ENCODE measurements around the gene PIK3AP1.
A peak's percentile ranks its signal among the peaks of the same experiment; 100 is the strongest.

The PIK3AP1 gene

DNA sequence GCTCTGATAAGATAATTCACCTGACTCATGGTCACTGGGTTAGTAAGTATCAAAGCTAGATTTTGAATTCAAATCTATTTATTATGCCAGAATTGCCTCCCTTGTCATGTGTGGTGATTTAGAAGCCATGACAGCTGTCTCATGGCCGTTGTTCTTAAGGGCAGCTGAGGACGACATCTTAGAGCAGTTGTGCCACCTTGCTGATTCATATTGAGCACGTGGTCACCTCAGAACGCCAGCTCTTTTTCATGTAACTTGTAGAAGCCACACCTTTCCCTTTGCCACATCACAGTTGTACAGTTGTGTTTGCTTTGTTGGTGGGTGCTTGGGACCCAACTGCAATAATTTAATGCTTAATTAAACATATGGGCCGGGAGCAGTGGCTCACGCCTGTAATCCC is 4.3 kb upstream of the PIK3AP1 start:
- Histone ChIP-seq H3K79me2 (ENCODE audit: insufficient read depth, low read depth) (no peaks in the 10 kb centered on the region), H3K4me2 (no peak overlapping the region)
- TF ChIP-seq, protein P1, sequence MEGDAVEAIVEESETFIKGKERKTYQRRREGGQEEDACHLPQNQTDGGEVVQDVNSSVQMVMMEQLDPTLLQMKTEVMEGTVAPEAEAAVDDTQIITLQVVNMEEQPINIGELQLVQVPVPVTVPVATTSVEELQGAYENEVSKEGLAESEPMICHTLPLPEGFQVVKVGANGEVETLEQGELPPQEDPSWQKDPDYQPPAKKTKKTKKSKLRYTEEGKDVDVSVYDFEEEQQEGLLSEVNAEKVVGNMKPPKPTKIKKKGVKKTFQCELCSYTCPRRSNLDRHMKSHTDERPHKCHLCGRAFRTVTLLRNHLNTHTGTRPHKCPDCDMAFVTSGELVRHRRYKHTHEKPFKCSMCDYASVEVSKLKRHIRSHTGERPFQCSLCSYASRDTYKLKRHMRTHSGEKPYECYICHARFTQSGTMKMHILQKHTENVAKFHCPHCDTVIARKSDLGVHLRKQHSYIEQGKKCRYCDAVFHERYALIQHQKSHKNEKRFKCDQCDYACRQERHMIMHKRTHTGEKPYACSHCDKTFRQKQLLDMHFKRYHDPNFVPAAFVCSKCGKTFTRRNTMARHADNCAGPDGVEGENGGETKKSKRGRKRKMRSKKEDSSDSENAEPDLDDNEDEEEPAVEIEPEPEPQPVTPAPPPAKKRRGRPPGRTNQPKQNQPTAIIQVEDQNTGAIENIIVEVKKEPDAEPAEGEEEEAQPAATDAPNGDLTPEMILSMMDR (conservative IDR thresholded peaks at IDR 0.05; ENCODE audit: low read depth, low read length), result no peak

DNA sequence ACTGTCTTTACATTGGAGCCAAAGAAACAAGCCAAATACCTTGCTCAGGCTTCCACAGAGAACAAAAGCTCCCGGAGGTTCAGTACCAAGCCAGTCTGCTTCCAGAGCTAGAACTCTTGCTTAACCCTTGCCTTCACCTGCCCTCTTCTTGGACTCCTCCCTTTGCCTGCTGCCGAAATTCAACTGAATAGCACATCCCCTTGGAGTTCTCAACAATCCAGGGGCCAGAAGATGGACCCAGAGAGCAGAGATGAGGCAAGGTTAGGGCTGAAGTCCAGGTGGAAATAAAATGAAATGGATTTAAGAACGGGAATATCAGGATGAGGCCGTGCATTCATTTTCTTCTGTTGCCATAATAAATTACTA is 876 bp upstream of the PIK3AP1 start:
- Histone ChIP-seq H3K27ac (peak overlapping the region; percentile 12; the same call in 1 of the 2 replicates), H3K79me2 (ENCODE audit: insufficient read depth, low read depth) (no peaks in the 10 kb centered on the region), H3K9ac (peak overlapping the region; percentile 77; the same call in 1 of the 2 replicates), H3K4me2 (peak overlapping the region; percentile 47), H3K4me1 (ENCODE audit: low read depth, poor library complexity, severe bottlenecking) (peaks cover 15% of the 10 kb centered on the region), H3K36me3 (ENCODE audit: insufficient read depth) (no peaks in the 10 kb centered on the region), H3K27me3 (ENCODE audit: insufficient read depth, low read depth) (no peaks in the 10 kb centered on the region), H4K20me1 (ENCODE audit: insufficient read depth) (no peaks in the 10 kb centered on the region), H3K4me3 (IDR thresholded peaks at IDR 0.05; ENCODE audit: insufficient read depth, low read depth, low read length) (no peak overlapping the region), H2AFZ (ENCODE audit: low read depth) (peak overlapping the region; percentile 88)
- TF ChIP-seq, protein P1 (conservative IDR thresholded peaks at IDR 0.05; ENCODE audit: low read depth, low read length), result no peak

More for the DNA sequence above, 4.3 kb upstream of the PIK3AP1 start:
- no peaks in the 10 kb centered on the region for H3K27me3 ChIP-seq (ENCODE audit: insufficient read depth, low read depth)
- H3K4me1 ChIP-seq (ENCODE audit: low read depth, poor library complexity, severe bottlenecking), result peaks cover 8% of the 10 kb centered on the region
- H3K27ac ChIP-seq, result no peak overlapping the region
- H4K20me1 ChIP-seq (ENCODE audit: insufficient read depth), result no peaks in the 10 kb centered on the region
- H3K36me3 ChIP-seq (ENCODE audit: insufficient read depth), result no peaks in the 10 kb centered on the region
- H3K4me3 ChIP-seq (IDR thresholded peaks at IDR 0.05; ENCODE audit: insufficient read depth, low read depth, low read length), result no peak overlapping the region
- H2AFZ ChIP-seq (ENCODE audit: low read depth), result no peak overlapping the region
- no peak overlapping the region for H3K9ac ChIP-seq

DNA sequence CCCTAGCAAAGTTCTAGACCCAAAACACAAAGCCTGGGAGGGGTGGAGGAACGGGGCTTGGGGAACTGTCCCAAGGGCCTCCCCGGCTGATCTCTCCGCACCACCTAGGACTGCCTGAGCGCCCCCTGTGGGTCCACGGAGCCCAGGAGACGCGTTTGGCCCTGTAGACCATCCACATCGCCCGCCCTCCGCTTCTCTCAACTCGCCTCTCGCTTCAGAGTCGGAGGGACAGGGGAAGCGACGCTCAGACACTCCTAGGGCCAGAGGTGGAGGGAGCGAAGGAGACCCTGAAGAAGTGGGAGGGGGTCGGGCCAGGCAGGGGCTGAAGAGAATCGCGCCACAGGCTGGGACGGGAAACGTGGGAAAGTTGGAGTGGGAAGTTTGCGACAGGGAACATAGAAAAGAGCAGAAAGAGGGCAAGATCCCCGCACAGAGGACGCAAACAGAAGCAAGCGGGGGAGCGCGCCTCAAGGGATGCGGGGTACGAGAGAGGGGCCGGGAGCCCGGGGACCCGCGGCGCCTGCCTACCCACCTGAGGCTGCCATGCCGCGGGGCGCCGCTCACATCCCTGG is 378 bp downstream of the PIK3AP1 start:
- H3K4me2 ChIP-seq, result peak overlapping the region; percentile 47
- no peak overlapping the region for H3K4me3 ChIP-seq (IDR thresholded peaks at IDR 0.05; ENCODE audit: insufficient read depth, low read depth, low read length)
- H3K27ac ChIP-seq, result no peak overlapping the region
- H2AFZ ChIP-seq (ENCODE audit: low read depth), result peak overlapping the region; percentile 88
- H3K27me3 ChIP-seq (ENCODE audit: insufficient read depth, low read depth), result no peaks in the 10 kb centered on the region
- H3K36me3 ChIP-seq (ENCODE audit: insufficient read depth), result no peaks in the 10 kb centered on the region
- H3K4me1 ChIP-seq (ENCODE audit: low read depth, poor library complexity, severe bottlenecking), result peaks cover 16% of the 10 kb centered on the region
- peak overlapping the region; percentile 77 for H3K9ac ChIP-seq
- H4K20me1 ChIP-seq (ENCODE audit: insufficient read depth), result no peaks in the 10 kb centered on the region
- TF ChIP-seq, protein P1 (conservative IDR thresholded peaks at IDR 0.05; ENCODE audit: low read depth, low read length), result peak; percentile 44; the same call in 1 of the 2 replicates
- H3K79me2 ChIP-seq (ENCODE audit: insufficient read depth, low read depth), result no peaks in the 10 kb centered on the region

DNA sequence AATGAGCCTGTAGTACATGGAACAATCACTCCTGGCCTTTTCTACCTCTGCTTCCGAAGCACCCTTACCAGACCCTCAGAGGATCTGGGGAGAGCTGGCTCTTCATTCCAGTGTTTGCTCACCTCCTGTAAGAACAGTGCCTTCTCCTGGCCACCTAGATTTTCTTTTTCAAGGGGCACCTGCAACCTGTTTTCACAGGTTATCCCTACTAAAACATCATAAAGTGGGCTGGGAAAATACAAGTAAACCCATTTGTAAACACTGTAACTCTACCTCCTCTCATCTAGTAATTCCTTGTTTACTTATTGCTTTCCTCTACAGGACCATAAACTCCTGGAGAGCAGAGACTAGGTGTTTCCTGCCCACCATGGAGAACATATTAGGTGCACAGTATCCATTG is 1.1 kb downstream of the PIK3AP1 start:
- TF ChIP-seq, protein P1 (conservative IDR thresholded peaks at IDR 0.05; ENCODE audit: low read depth, low read length), result no peak
- no peaks in the 10 kb centered on the region for H3K36me3 ChIP-seq (ENCODE audit: insufficient read depth)
- H3K27ac ChIP-seq, result no peak overlapping the region
- no peak overlapping the region for H2AFZ ChIP-seq (ENCODE audit: low read depth)
- H3K27me3 ChIP-seq (ENCODE audit: insufficient read depth, low read depth), result no peaks in the 10 kb centered on the region
- no peak overlapping the region for H3K4me3 ChIP-seq (IDR thresholded peaks at IDR 0.05; ENCODE audit: insufficient read depth, low read depth, low read length)
- no peaks in the 10 kb centered on the region for H4K20me1 ChIP-seq (ENCODE audit: insufficient read depth)
- H3K4me1 ChIP-seq (ENCODE audit: low read depth, poor library complexity, severe bottlenecking), result peaks cover 16% of the 10 kb centered on the region
- H3K79me2 ChIP-seq (ENCODE audit: insufficient read depth, low read depth), result no peaks in the 10 kb centered on the region
- no peak overlapping the region for H3K4me2 ChIP-seq
- H3K9ac ChIP-seq, result no peak overlapping the region

All from KMS-11 (cell line).